RPMI7951 (cell line): ENCODE measurements around the gene BTBD9. TPM values are rescaled to one million over a fixed set of nuclear protein-coding genes. Genes with fewer than 3 reads are reported as not detected.

Source experiments
- DNase-seq: peaks from one replicate; pipeline ENCODE4 v3.0.0-alpha.2; 2012; ENCODE audit warnings: low read depth
- total RNA-seq: library from RNA; depleted of rRNA; stranded (reverse); fragments of >200 nt; shearing (Covaris generic); gene quantifications from 2 replicates; pipeline ENCODE4 v1.2.3, GENCODE V29; 2014

BTBD9 gene
- total RNA-seq, 1 experiment from 2014 or later = 2.8 TPM

- no peak for DNase-seq
These were observed 461.2 kb downstream of the BTBD9 start for GRCh38 chr6:38178584-38178886.

GRCh38 chr6:38177882-38178583, 461.7 kb downstream of the BTBD9 start:
- DNase-seq = no peak

- DNase-seq = no peak
These were observed 462.7 kb downstream of the BTBD9 start for GRCh38 chr6:38176797-38177751.

- no peak for DNase-seq
These were observed 463.9 kb downstream of the BTBD9 start for GRCh38 chr6:38175786-38176185.

GRCh38 chr6:38174806-38175495, 464.8 kb downstream of the BTBD9 start:
- no peak for DNase-seq

- no peak for DNase-seq
These were observed 465.4 kb downstream of the BTBD9 start for GRCh38 chr6:38174315-38174714.

GRCh38 chr6:38173909-38174308, 465.8 kb downstream of the BTBD9 start:
- DNase-seq = no peak

- DNase-seq = no peak
These were observed 466.9 kb downstream of the BTBD9 start for GRCh38 chr6:38172739-38173410.

GRCh38 chr6:38171997-38172738, 467.6 kb downstream of the BTBD9 start:
- DNase-seq = no peak

- no peak for DNase-seq
These were observed 468.9 kb downstream of the BTBD9 start for GRCh38 chr6:38170666-38171355.

GRCh38 chr6:38169977-38170526, 469.7 kb downstream of the BTBD9 start:
- DNase-seq = no peak

GRCh38 chr6:38169221-38169976, 470.3 kb downstream of the BTBD9 start:
- no peak for DNase-seq

- DNase-seq = no peak
These were observed 471.0 kb downstream of the BTBD9 start for GRCh38 chr6:38168699-38169098.

GRCh38 chr6:38168126-38168525, 471.6 kb downstream of the BTBD9 start:
- DNase-seq = no peak

GRCh38 chr6:38167598-38167997, 472.1 kb downstream of the BTBD9 start:
- DNase-seq = no peak

- no peak for DNase-seq
These were observed 473.1 kb downstream of the BTBD9 start for GRCh38 chr6:38166411-38167240.

- no peak for DNase-seq
These were observed 475.0 kb downstream of the BTBD9 start for GRCh38 chr6:38164671-38165108.

- no peak for DNase-seq
These were observed 475.6 kb downstream of the BTBD9 start for GRCh38 chr6:38164131-38164481.
